H1 (cell line): ENCODE data around the gene SEMA4C. TPM values are rescaled to one million over a fixed set of nuclear protein-coding genes. Genes with fewer than 3 reads are reported as not detected.

ENCODE experiments used
- CHD1 ChIP-seq: IDR thresholded peaks from 2 replicates; pipeline ENCODE4 v1.6.1; 2012; ENCODE audit warnings: low read depth, low read length, improper control_type of control experiment
- CHD2 ChIP-seq: IDR thresholded peaks from 2 replicates; pipeline ENCODE4 v1.6.1; 2012; ENCODE audit warnings: low read length, improper control_type of control experiment
- EGR1 ChIP-seq: IDR thresholded peaks from 2 replicates; pipeline ENCODE4 v1.6.1; 2011; ENCODE audit warnings: low read depth, low read length, borderline replicate concordance
- KDM1A ChIP-seq: fragments of 200-600, 300-600 bp; sonication (generic); IDR thresholded peaks from 2 replicates; pipeline ENCODE4 v1.7.1; 2016; ENCODE audit warnings: mild to moderate bottlenecking, low read length, borderline replicate concordance
- NANOG ChIP-seq: IDR thresholded peaks from 2 replicates; pipeline ENCODE4 v1.6.1; 2011; ENCODE audit warnings: low read length, low read depth, mild to moderate bottlenecking, inconsistent platforms; ENCODE audit not compliant: insufficient read depth, poor library complexity, severe bottlenecking
- RBBP5 ChIP-seq: IDR thresholded peaks from 2 replicates; pipeline ENCODE4 v1.7.1; 2012; ENCODE audit warnings: low read depth, mild to moderate bottlenecking, inconsistent platforms, low read length, moderate library complexity, borderline replicate concordance
- polyA plus RNA-seq, 7 experiments: library from polyadenylated mRNA; depleted of rRNA in 3 of 7; stranded (reverse) in 5 of 7; unstranded in 2 of 7; fragments of >200 nt in 5 of 7; fragments of 200-250 nt in 2 of 7; gene quantifications; 1 replicate in 5 of 7; 2 replicates in 1 of 7; 4 replicates in 1 of 7; pipeline versions ENCODE4 v1.2.1 to v1.2.3, GENCODE V29; 2011 to 2013; ENCODE audit warnings: missing spikeins in 2 of 7, mixed read lengths in 2 of 7
- total RNA-seq: library from RNA; stranded (reverse); fragmentation: NEBNext Ultra II Directional; extraction: Animal tissue kit (Norgen Biotek cat#: 25700); gene quantifications from 2 replicates; pipeline ENCODE4 v1.2.1, GENCODE V29; 2021

SEMA4C gene
- total and polyA plus RNA-seq, 2 of the 8 experiments (the other 6 are each of a cell fraction or from before 2014, with no cell fraction given), result 47.5 to 67.3 TPM

DNA sequence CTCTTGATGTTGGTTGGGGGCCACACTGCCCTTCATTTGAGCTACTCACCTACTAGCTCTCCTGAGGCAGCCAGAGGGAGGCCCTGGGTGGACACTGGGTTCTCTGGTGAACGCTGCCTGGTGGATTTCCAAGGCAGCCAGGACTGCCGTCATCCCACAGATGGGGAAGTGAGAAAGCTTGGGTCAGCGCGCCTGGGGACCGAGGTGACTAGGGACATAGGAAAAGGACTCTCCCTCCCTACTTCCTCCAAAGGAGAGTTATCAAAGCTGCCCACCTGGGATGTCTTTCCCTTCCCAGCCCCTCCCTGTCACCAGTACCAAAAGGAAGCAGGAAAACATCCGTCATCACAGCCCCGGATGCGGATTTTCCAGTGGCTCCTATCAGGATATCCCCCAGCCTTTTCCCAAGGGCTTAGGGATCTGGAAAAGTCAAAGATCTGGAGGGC lies 3.8 kb upstream of the SEMA4C start (continued):
- TF ChIP-seq CHD2 (no peak), NANOG (no peak), CHD1 (no peak), KDM1A (no peak), RBBP5 (no peak), EGR1 (no peak)
- TF ChIP-seq, all 59 proteins: peak for 0
